Measurements from ENCODE around the gene PROC.
"Not testable (repeated sequence)": the region's sequence is repeated elsewhere in the genome, so short reads cannot be mapped to it uniquely, and the experiment has no call there.

Gene PROC

GRCh38 chr2:127431408-127432023, 13.3 kb downstream of the PROC start:
- Mint-ChIP-seq H3K36me3 (ENCODE audit: insufficient read depth) (no peaks in the 10 kb centered on the region), H3K9me3 (no peaks in the 10 kb centered on the region), H3K27ac (no peak overlapping the region), H3K27me3 (no peaks in the 10 kb centered on the region), H3K4me3 (no peak overlapping the region), H3K4me1 (ENCODE audit: low read depth in 2 of 2) (no peaks in the 10 kb centered on the region)
- ATAC-seq (replicated peaks) (no peak), DNase-seq (no peak)

- H3K4me1 Mint-ChIP-seq (ENCODE audit: low read depth in 2 of 2): no peaks in the 10 kb centered on the region
- DNase-seq: no peak
- H3K4me3 Mint-ChIP-seq: no peak overlapping the region
- peaks cover 4% of the 10 kb centered on the region for H3K36me3 Mint-ChIP-seq (ENCODE audit: insufficient read depth)
- H3K9me3 Mint-ChIP-seq: no peaks in the 10 kb centered on the region
- H3K27ac Mint-ChIP-seq: no peak overlapping the region
- no peak for ATAC-seq (replicated peaks)
- no peaks in the 10 kb centered on the region for H3K27me3 Mint-ChIP-seq
These were observed 16.3 kb downstream of the PROC start for GRCh38 chr2:127434515-127434914.

GRCh38 chr2:127437056-127437455, 18.8 kb downstream of the PROC start:
- no peaks in the 10 kb centered on the region for H3K4me1 Mint-ChIP-seq (ENCODE audit: low read depth in 2 of 2)
- H3K27me3 Mint-ChIP-seq: no peaks in the 10 kb centered on the region
- H3K4me3 Mint-ChIP-seq: no peak overlapping the region
- ATAC-seq (replicated peaks) (no peak), DNase-seq (no peak)
- no peak overlapping the region for H3K27ac Mint-ChIP-seq
- no peaks in the 10 kb centered on the region for H3K9me3 Mint-ChIP-seq
- peaks cover 4% of the 10 kb centered on the region for H3K36me3 Mint-ChIP-seq (ENCODE audit: insufficient read depth)

GRCh38 chr2:127437781-127438726, 19.8 kb downstream of the PROC start:
- no peak overlapping the region for H3K4me3 Mint-ChIP-seq
- ATAC-seq (replicated peaks) (no peak), DNase-seq (no peak)
- no peaks in the 10 kb centered on the region for H3K27me3 Mint-ChIP-seq
- peaks cover 4% of the 10 kb centered on the region for H3K36me3 Mint-ChIP-seq (ENCODE audit: insufficient read depth)
- H3K9me3 Mint-ChIP-seq: no peaks in the 10 kb centered on the region
- no peaks in the 10 kb centered on the region for H3K4me1 Mint-ChIP-seq (ENCODE audit: low read depth in 2 of 2)
- H3K27ac Mint-ChIP-seq: no peak overlapping the region

- Mint-ChIP-seq H3K4me1 (ENCODE audit: low read depth in 2 of 2) (no peaks in the 10 kb centered on the region), H3K4me3 (no peak overlapping the region), H3K27me3 (no peaks in the 10 kb centered on the region), H3K36me3 (ENCODE audit: insufficient read depth) (peaks cover 4% of the 10 kb centered on the region), H3K27ac (no peak overlapping the region), H3K9me3 (no peaks in the 10 kb centered on the region)
- ATAC-seq (replicated peaks) (no peak), DNase-seq (no peak)
These were observed 21.1 kb downstream of the PROC start for GRCh38 chr2:127439343-127439742.

- H3K4me1 Mint-ChIP-seq (ENCODE audit: low read depth in 2 of 2): no peaks in the 10 kb centered on the region
- DNase-seq: no peak
- ATAC-seq (replicated peaks): no peak
- peaks cover 3 to 6% of the 10 kb centered on the region in 2 donors for H3K9me3 Mint-ChIP-seq
- H3K27me3 Mint-ChIP-seq: no peaks in the 10 kb centered on the region
- peaks cover 3% of the 10 kb centered on the region for H3K36me3 Mint-ChIP-seq (ENCODE audit: insufficient read depth)
- no peak overlapping the region for H3K27ac Mint-ChIP-seq
- no peak overlapping the region for H3K4me3 Mint-ChIP-seq
These were observed 30.3 kb downstream of the PROC start for GRCh38 chr2:127448526-127448925.

- Mint-ChIP-seq H3K36me3 (ENCODE audit: insufficient read depth) (peaks cover 3% of the 10 kb centered on the region), H3K27ac (no peak overlapping the region), H3K9me3 (peaks cover 3 to 6% of the 10 kb centered on the region in 2 donors), H3K27me3 (no peaks in the 10 kb centered on the region), H3K4me3 (no peak overlapping the region), H3K4me1 (ENCODE audit: low read depth in 2 of 2) (no peaks in the 10 kb centered on the region)
- ATAC-seq (replicated peaks): no peak
- DNase-seq: no peak
These were observed 31.2 kb downstream of the PROC start for GRCh38 chr2:127449414-127449813.

GRCh38 chr2:127449898-127450297, 31.7 kb downstream of the PROC start:
- Mint-ChIP-seq H3K4me3 (no peak overlapping the region), H3K27me3 (no peaks in the 10 kb centered on the region), H3K27ac (peak overlapping the region in 1 of 2 donors; percentile 55), H3K9me3 (peaks cover 3 to 4% of the 10 kb centered on the region in 2 donors), H3K36me3 (ENCODE audit: insufficient read depth) (peaks cover 3% of the 10 kb centered on the region), H3K4me1 (ENCODE audit: low read depth in 2 of 2) (no peaks in the 10 kb centered on the region)
- no peak for ATAC-seq (replicated peaks)
- no peak for DNase-seq

- Mint-ChIP-seq H3K4me1 (ENCODE audit: low read depth in 2 of 2) (peaks cover 6 to 7% of the 10 kb centered on the region in 2 donors), H3K4me3 (no peak overlapping the region), H3K27me3 (no peaks in the 10 kb centered on the region), H3K27ac (no peak overlapping the region), H3K9me3 (no peaks in the 10 kb centered on the region), H3K36me3 (ENCODE audit: insufficient read depth) (no peaks in the 10 kb centered on the region)
- ATAC-seq (replicated peaks): no peak
- no peak for DNase-seq
These were observed 33.8 kb downstream of the PROC start for GRCh38 chr2:127451981-127452380.

GRCh38 chr2:127452423-127452822, 34.2 kb downstream of the PROC start:
- not testable (repeated sequence) for H3K9me3 Mint-ChIP-seq; H3K4me1 Mint-ChIP-seq (ENCODE audit: low read depth in 2 of 2); H3K27ac Mint-ChIP-seq; DNase-seq; H3K27me3 Mint-ChIP-seq; H3K4me3 Mint-ChIP-seq; H3K36me3 Mint-ChIP-seq (ENCODE audit: insufficient read depth); ATAC-seq (replicated peaks)

- ATAC-seq (replicated peaks) (no peak), DNase-seq (no peak)
- H3K27ac Mint-ChIP-seq: peak overlapping the region in 1 of 2 donors; percentile 26
- H3K4me3 Mint-ChIP-seq: no peak overlapping the region
- no peaks in the 10 kb centered on the region for H3K9me3 Mint-ChIP-seq
- H3K4me1 Mint-ChIP-seq (ENCODE audit: low read depth in 2 of 2): peaks cover 6 to 7% of the 10 kb centered on the region in 2 donors
- H3K36me3 Mint-ChIP-seq (ENCODE audit: insufficient read depth): no peaks in the 10 kb centered on the region
- H3K27me3 Mint-ChIP-seq: no peaks in the 10 kb centered on the region
These were observed 34.8 kb downstream of the PROC start for GRCh38 chr2:127453013-127453391.

- Mint-ChIP-seq H3K4me3 (no peak overlapping the region), H3K27me3 (no peaks in the 10 kb centered on the region), H3K4me1 (ENCODE audit: low read depth in 2 of 2) (peaks cover 6 to 7% of the 10 kb centered on the region in 2 donors), H3K27ac (peak overlapping the region in 1 of 2 donors; percentile 26), H3K9me3 (no peaks in the 10 kb centered on the region), H3K36me3 (ENCODE audit: insufficient read depth) (no peaks in the 10 kb centered on the region)
- no peak for ATAC-seq (replicated peaks)
- DNase-seq: no peak
These were observed 35.4 kb downstream of the PROC start for GRCh38 chr2:127453392-127454171.
